NOMO-1 (cell line): ENCODE results near the gene FABP6.

ENCODE experiments used
- DNase-seq, 2 experiments: peaks; one replicate each; lab custom pipeline; 2025; ENCODE audit not compliant: unreplicated experiment in 2 of 2; lab: John Stamatoyannopoulos, UW

FABP6 gene

DNA sequence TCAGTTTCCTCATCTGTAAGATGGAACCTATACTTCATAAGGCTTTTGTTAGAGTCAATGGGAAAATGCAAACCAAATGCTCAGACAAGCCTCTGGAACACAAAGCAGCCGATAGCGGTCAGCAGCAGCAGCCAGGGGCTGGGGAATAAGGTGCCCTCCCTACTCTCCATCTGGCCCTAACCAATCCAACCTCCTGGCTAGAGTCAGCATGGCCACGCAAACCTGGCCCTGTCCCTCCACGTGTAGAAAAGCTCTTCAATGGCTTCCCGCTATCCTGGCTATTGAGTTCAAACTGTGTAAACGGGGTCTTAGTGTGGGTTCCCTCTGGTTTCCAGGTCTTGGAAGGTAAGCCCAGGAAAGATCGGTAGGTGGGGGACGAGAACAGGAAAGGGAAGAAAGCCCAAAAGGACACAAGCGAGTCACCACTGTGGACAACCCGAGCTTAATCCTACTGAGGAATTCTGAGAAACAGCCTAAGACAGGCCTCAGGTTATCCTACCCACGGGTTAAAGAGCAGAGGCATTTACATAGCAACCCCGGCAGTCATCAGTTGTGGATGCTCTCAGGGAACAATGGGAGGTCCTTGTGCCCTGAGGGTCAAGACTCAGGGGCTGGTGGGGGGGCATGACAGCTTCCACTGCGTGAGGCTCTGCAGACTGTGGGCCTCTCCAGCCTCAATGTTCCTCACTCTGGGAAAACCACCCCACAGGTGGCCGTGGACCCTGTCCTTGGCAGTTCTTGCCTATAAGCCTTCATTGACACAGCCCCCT is 30.9 kb downstream of the FABP6 start:
- no peak for DNase-seq

- DNase-seq = no peak
Measured at GRCh38 chr5:160260881-160261815, 31.8 kb downstream of the FABP6 start.

DNA sequence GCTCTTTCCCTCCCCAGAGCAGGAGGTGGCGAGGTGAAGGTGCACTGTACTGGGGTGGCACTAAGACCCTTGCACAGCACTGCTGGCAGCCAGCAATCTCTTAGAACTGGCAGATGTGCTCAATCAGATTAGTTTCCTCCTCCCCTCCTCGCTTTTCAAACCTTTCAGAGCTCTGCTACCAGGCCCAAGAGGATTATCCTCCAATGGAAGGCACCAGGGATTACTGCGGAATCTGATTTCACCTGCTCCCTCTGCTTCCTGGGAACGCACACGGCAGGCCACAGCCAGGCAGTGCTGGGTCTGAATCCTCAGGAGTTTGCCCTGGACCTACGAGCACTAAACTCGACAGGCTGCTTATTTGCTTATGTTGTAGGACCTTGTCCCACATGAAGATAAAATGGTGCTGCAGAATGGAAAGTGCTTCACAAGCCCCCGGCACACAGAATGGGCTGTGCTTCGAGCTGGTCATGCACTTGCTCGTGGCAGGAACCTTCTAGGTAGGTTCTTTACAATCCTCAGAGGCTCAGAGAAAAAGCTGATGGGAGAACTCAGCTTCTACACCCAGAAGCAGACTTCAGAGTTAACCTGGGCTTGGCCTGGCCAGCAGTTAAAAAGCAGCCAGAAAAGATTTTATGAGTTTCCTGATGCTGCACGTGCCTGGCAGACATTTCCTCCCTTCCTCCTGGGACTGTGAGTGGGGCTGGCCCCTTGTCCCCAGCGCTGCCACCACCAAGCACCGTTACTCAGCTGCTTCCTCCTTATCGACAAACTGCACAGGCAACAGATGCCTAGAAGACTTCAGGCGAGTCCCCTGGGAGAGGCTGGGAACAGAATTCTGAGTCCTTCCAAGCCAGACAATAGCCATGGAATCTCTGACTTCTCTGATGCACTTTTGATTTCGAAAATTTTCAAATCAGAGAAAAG is 33.1 kb downstream of the FABP6 start:
- DNase-seq = no peak

DNA sequence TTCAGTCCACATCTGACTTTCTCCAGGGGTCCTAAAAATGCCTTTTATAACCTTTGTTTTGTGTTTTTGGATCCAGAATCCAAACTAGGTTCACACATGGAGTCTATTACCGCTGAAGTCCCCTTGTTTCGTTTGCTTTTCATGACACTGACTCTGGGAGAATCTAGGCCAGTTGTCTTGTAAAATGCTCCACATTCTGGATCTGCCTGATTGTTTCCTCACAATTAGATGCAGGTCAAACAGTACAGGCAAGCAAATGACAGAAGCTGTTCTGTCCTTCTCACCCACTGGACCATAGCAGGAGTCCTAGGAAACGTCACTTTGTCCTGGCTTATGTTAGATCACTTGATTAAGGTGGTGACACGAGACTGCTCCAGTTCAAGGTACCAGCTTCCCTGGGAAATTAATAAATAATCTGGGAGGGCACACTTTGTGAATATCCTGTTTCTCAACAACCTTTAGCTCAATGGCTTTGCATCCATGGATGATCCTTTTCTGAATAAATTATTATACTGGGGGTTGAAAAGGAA is 34.1 kb downstream of the FABP6 start:
- DNase-seq = no peak

DNA sequence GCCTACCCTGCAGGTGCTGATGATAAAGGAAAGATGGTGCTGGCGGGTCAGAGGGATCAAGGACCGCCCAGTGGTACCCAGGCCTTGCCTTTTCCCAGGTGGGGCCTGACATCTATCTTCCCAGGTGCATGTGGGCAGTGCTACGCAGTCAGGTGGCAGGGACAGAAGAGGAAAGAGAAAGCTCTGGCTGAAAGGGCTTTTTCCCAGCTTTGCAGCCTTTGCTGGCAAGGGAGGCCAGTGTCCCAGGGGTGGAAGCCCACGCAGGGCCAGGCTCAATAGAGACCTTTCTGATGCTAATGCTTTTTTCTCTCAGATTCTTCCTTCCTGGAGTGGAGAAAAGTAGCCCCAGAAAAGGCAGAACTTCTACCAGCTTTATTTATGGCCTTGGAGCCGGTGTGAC is 36.7 kb downstream of the FABP6 start:
- DNase-seq = no peak

DNA sequence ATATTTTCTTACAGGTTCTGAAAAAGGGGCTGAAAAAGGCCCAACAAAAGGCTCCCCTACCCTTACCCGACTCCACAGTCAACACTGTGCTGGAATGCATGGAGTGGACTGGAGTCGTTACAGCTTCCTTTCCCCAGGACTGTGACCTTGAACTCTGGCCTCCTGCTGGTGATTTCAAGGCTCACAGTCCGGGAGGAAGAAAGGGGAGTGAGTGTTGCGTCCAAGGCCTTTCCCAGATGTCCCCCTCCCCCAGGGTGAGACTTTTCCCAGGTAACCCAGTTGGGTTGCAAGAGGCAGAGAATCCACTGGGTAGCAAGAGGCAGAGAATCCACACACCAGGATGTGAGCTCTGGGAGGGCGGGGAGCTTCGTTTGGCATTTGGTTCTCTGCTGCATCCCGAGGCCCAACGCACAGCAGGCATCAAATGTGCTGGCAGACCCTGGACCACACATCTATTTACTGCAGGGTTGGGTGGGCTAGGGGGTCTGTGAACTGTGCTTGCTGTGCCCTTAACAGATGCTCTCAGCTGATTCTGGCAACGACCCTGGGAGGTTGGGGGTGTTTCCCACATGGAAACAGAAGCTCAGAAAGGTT is 37.5 kb downstream of the FABP6 start:
- no peak for DNase-seq

DNA sequence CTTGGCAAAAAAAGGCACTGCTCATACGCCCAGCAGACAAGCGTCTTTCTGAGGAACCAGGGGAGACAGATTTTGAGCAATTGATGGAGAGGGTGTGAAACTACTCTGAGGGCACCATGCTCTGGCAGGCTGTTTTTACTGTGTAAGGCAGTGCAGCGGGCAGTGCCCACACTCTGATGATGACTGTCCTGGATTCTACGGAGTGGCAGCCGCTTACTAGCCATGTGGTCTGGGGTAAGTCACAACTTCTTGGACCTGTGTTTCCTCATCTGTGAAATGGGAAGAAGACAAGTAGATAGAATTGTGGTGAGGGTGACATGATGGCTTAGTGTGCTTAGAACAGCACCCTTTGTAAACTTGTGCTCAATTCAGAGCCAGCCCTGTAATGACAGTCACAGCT is 38.8 kb downstream of the FABP6 start:
- no peak for DNase-seq

- peak; percentile 71 to 78 for DNase-seq
Measured at GRCh38 chr5:160269017-160269416, 39.7 kb downstream of the FABP6 start.

DNA sequence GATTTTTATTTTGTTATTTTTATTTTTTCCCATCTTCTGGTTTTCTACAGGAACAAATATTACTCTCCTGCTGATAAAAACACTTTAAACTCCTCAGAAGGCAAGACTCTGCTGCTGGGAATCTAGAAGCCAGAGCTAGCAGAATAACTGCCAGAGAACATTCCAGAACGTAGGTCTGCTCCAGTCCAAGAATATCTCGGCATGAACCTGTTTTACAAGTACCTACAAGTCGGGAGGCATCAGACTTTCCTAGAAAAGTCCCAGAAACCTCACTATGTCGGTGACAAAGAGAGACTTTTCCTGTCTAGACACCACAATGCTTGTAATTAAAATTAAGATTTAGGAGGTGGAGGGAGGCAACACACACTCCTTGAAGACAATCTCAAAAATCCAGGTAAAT is 41.4 kb downstream of the FABP6 start:
- DNase-seq = no peak

GRCh38 chr5:160271396-160271795 is 42.1 kb downstream of the FABP6 start:
- no peak for DNase-seq

GRCh38 chr5:160271836-160272235 is 42.5 kb downstream of the FABP6 start:
- no peak for DNase-seq

- no peak for DNase-seq
Measured at GRCh38 chr5:160272264-160272663, 43.0 kb downstream of the FABP6 start.

GRCh38 chr5:160272889-160273288 is 43.6 kb downstream of the FABP6 start:
- DNase-seq = no peak

DNA sequence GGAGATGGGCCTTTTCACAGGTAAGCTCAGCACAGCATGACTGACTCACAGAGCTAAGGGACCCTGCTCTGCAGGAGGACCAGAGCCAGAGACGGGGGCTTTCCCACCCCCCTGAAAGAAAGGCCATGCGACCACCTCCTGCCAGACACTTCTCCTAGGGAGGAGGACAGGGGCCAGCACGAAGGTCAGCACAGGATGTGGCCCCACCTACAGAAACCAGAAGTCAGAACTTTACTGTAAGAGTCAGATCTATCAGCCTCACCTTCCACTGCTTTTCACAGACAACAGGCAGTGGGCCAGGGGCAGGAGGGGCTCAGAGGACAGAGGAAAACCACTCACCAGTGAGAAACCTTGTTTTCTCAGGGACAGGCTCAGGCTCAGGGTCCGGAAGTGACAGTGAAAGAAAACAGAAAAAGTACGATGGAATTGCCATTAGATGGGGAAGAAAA is 45.2 kb downstream of the FABP6 start:
- DNase-seq = no peak

GRCh38 chr5:160278343-160278742 is 49.0 kb downstream of the FABP6 start:
- DNase-seq = no peak

DNA sequence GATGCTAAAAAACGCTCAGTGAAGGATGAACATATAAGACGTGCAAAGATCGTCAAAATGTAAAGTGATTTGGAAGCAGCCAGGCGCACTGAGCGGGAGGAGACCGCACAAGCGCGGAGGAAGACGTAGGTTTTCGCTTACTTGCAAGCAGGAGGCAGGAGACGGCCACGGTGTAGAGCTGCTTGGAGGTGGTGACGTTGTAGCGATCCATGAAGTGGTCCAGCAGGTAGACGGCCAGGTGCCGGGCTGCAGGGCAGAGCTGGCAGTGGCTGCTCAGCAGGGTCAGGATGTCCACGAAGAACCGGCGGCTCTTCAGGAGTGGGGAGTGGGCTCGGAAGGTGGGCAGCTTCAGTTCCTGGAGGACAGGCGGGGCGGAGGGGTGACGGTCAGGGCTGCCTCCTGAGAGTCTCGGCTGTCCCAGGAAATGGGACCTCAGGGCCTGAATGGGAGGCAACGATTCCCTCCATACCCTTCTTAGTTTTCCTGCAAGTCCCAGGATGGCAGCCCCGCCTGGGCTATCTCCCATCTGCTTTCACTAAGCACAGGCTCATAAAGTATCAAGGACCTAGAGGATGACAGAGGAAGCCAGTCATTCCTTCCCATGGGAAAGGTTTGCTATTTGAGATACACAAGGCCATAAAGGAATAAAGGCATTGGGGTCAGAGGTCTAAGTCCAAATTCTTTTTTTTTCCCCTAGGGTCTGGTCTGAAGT is 51.2 kb downstream of the FABP6 start:
- DNase-seq = no peak

DNA sequence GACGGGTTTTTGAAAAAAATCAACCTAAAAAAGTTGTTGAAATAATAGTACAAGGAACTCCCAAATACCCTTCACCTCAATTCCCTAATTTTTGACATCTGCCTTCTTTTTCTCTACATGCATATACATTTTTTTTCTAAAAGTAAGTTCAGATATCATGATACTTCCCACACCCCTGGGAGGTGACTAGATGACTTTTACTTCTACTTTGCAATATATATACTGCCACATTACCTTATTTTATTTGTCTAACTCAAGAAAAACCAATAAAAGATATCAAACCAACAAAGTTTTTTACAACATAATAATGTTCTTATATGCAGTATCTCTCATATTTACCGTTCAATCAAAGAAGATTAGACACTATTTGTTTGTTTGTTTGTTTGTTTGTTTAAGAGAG is 52.0 kb downstream of the FABP6 start:
- DNase-seq = no peak

DNA sequence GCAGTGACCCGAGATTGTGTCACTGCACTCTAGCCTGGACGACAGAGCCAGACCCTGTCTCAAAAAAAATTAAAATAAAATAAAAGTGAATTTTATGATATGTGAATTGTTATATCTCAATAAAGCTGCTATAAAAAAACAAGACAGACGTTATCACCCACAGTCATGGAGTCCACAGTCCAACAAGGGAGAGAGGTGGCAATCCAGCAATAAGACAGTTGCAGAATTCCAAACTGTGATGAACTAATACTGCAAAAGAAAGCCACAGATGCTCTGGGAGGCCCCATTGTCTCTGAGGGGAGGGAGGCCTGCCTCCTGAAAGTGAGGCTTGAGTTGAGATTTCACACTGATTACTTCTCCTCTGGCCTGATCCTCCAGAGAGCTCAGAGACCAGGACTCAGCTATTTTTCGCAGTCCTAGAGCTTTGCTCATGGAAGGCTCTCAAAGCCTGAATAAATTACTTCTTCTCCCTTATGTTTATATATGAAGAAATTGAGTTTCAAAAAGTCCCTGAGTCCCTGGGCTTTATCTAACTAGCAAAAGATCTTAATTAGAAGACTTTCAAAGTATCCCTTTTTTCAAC is 55.1 kb downstream of the FABP6 start:
- no peak for DNase-seq

GRCh38 chr5:160285316-160285715 is 56.0 kb downstream of the FABP6 start:
- no peak for DNase-seq
